Muscle of back (tissue), 11 donors: ENCODE measurements around the gene GNAT1. TPM values are rescaled to one million over a fixed set of nuclear protein-coding genes. Genes with fewer than 3 reads are reported as not detected.

ENCODE experiments used
- DNase-seq, 3 donors: peaks; one replicate each; pipeline versions ENCODE4 v3.0.0 to v3.0.0-alpha.2; 2013
- polyA plus RNA-seq, 10 donors: library from polyadenylated mRNA; unstranded; fragments of 120-200 nt; gene quantifications; one replicate each; pipeline ENCODE4 v1.2.1, GENCODE V29; 2013; ENCODE audit not compliant: insufficient read length in 10 of 10

The GNAT1 gene
- polyA plus RNA-seq, 10 donors, result 0.31 TPM; not detected in 9

GRCh38 chr3:50162034-50162883 lies 29.2 kb upstream of the GNAT1 start:
- no peak for DNase-seq

GRCh38 chr3:50163572-50164455 lies 27.6 kb upstream of the GNAT1 start:
- peak; percentile 76 to 85 (median 85) for DNase-seq

GRCh38 chr3:50164481-50164880 lies 26.9 kb upstream of the GNAT1 start:
- DNase-seq, result no peak

- DNase-seq, result peak in 2 of 3 donors; percentile 59 to 84
These were observed 26.2 kb upstream of the GNAT1 start for GRCh38 chr3:50164984-50165909.

- DNase-seq, result peak in 1 of 3 donors; percentile 53
These were observed 25.4 kb upstream of the GNAT1 start for GRCh38 chr3:50165910-50166538.

- no peak for DNase-seq
These were observed 24.8 kb upstream of the GNAT1 start for GRCh38 chr3:50166620-50167019.

GRCh38 chr3:50167069-50167840 lies 24.2 kb upstream of the GNAT1 start:
- DNase-seq, result no peak

- no peak for DNase-seq
These were observed 23.6 kb upstream of the GNAT1 start for GRCh38 chr3:50167841-50168209.

- no peak for DNase-seq
These were observed 23.0 kb upstream of the GNAT1 start for GRCh38 chr3:50168388-50168787.

- DNase-seq, result no peak
These were observed 22.6 kb upstream of the GNAT1 start for GRCh38 chr3:50168791-50169190.

GRCh38 chr3:50169232-50169832 lies 22.1 kb upstream of the GNAT1 start:
- no peak for DNase-seq

- no peak for DNase-seq
These were observed 21.6 kb upstream of the GNAT1 start for GRCh38 chr3:50169858-50170257.

- DNase-seq, result no peak
These were observed 20.7 kb upstream of the GNAT1 start for GRCh38 chr3:50170689-50171088.

GRCh38 chr3:50171540-50172301 lies 19.7 kb upstream of the GNAT1 start:
- peak in 1 of 3 donors; percentile 56 for DNase-seq

- DNase-seq, result no peak
These were observed 18.7 kb upstream of the GNAT1 start for GRCh38 chr3:50172626-50173220.

GRCh38 chr3:50173685-50174516 lies 17.5 kb upstream of the GNAT1 start:
- DNase-seq, result no peak

- DNase-seq, result no peak
These were observed 16.9 kb upstream of the GNAT1 start for GRCh38 chr3:50174517-50174895.
